ENCODE measurements around the gene TBCK.
"Not testable (repeated sequence)": the region's sequence is repeated elsewhere in the genome, so short reads cannot be mapped to it uniquely, and the experiment has no call there.

The TBCK gene

GRCh38 chr4:106325800-106326199, 9.8 kb upstream of the TBCK start:
- Histone ChIP-seq H3K4me1 (no peaks in the 10 kb centered on the region), H3K36me3 (ENCODE audit: control insufficient read depth, insufficient read depth, low read length) (no peaks in the 10 kb centered on the region), H3K9ac (no peak overlapping the region), H3K79me2 (no peaks in the 10 kb centered on the region), H3K27me3 (ENCODE audit: control insufficient read depth, insufficient read depth, low read length) (no peaks in the 10 kb centered on the region), H2AFZ (no peak overlapping the region), H3K27ac (no peak overlapping the region), H3K9me3 (ENCODE audit: control insufficient read depth, low read length) (no peaks in the 10 kb centered on the region), H3K4me3 (ENCODE audit: low read depth, low read length) (no peak overlapping the region), H3K4me2 (ENCODE audit: low read length) (no peak overlapping the region)
- TF ChIP-seq, protein P1, sequence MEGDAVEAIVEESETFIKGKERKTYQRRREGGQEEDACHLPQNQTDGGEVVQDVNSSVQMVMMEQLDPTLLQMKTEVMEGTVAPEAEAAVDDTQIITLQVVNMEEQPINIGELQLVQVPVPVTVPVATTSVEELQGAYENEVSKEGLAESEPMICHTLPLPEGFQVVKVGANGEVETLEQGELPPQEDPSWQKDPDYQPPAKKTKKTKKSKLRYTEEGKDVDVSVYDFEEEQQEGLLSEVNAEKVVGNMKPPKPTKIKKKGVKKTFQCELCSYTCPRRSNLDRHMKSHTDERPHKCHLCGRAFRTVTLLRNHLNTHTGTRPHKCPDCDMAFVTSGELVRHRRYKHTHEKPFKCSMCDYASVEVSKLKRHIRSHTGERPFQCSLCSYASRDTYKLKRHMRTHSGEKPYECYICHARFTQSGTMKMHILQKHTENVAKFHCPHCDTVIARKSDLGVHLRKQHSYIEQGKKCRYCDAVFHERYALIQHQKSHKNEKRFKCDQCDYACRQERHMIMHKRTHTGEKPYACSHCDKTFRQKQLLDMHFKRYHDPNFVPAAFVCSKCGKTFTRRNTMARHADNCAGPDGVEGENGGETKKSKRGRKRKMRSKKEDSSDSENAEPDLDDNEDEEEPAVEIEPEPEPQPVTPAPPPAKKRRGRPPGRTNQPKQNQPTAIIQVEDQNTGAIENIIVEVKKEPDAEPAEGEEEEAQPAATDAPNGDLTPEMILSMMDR (IDR thresholded peaks at IDR 0.05) = no peak

GRCh38 chr4:106323119-106323518, 7.1 kb upstream of the TBCK start:
- Histone ChIP-seq H3K4me1 (no peaks in the 10 kb centered on the region), H3K9me3 (ENCODE audit: control insufficient read depth, low read length) (no peaks in the 10 kb centered on the region), H3K4me2 (ENCODE audit: low read length) (no peak overlapping the region), H3K27me3 (ENCODE audit: control insufficient read depth, insufficient read depth, low read length) (no peaks in the 10 kb centered on the region), H3K27ac (no peak overlapping the region), H3K79me2 (no peaks in the 10 kb centered on the region), H2AFZ (no peak overlapping the region), H3K4me3 (ENCODE audit: low read depth, low read length) (no peak overlapping the region), H3K36me3 (ENCODE audit: control insufficient read depth, insufficient read depth, low read length) (no peaks in the 10 kb centered on the region), H3K9ac (no peak overlapping the region)
- TF ChIP-seq, protein P1 (IDR thresholded peaks at IDR 0.05) = no peak

- not testable (repeated sequence) for H3K4me2 ChIP-seq (ENCODE audit: low read length); H3K4me1 ChIP-seq; H3K9ac ChIP-seq; H3K79me2 ChIP-seq; H2AFZ ChIP-seq; H3K4me3 ChIP-seq (ENCODE audit: low read depth, low read length); H3K27me3 ChIP-seq (ENCODE audit: control insufficient read depth, insufficient read depth, low read length); H3K36me3 ChIP-seq (ENCODE audit: control insufficient read depth, insufficient read depth, low read length); H3K27ac ChIP-seq; H3K9me3 ChIP-seq (ENCODE audit: control insufficient read depth, low read length)
Measured at GRCh38 chr4:106321814-106322213, 5.8 kb upstream of the TBCK start.

GRCh38 chr4:106321168-106321567, 5.2 kb upstream of the TBCK start:
- H3K4me3 ChIP-seq (ENCODE audit: low read depth, low read length); H3K9me3 ChIP-seq (ENCODE audit: control insufficient read depth, low read length); H2AFZ ChIP-seq; H3K9ac ChIP-seq; H3K36me3 ChIP-seq (ENCODE audit: control insufficient read depth, insufficient read depth, low read length); H3K4me1 ChIP-seq; H3K79me2 ChIP-seq; H3K27ac ChIP-seq; H3K27me3 ChIP-seq (ENCODE audit: control insufficient read depth, insufficient read depth, low read length); H3K4me2 ChIP-seq (ENCODE audit: low read length): not testable (repeated sequence)

- Histone ChIP-seq H2AFZ (no peak overlapping the region), H3K9me3 (ENCODE audit: control insufficient read depth, low read length) (no peaks in the 10 kb centered on the region), H3K27me3 (ENCODE audit: control insufficient read depth, insufficient read depth, low read length) (no peaks in the 10 kb centered on the region), H3K36me3 (ENCODE audit: control insufficient read depth, insufficient read depth, low read length) (no peaks in the 10 kb centered on the region), H3K79me2 (peaks cover 4% of the 10 kb centered on the region), H3K4me2 (ENCODE audit: low read length) (no peak overlapping the region), H3K27ac (no peak overlapping the region), H3K9ac (no peak overlapping the region), H3K4me1 (peaks cover 3% of the 10 kb centered on the region), H3K4me3 (ENCODE audit: low read depth, low read length) (no peak overlapping the region)
- TF ChIP-seq, protein P1 (IDR thresholded peaks at IDR 0.05) = no peak
Measured at GRCh38 chr4:106320235-106320634, 4.2 kb upstream of the TBCK start.

GRCh38 chr4:106318511-106318910, 2.5 kb upstream of the TBCK start:
- H2AFZ ChIP-seq = no peak overlapping the region
- H3K27ac ChIP-seq = no peak overlapping the region
- peaks cover 5% of the 10 kb centered on the region for H3K4me1 ChIP-seq
- H3K27me3 ChIP-seq (ENCODE audit: control insufficient read depth, insufficient read depth, low read length) = no peaks in the 10 kb centered on the region
- no peak overlapping the region for H3K9ac ChIP-seq
- H3K4me3 ChIP-seq (ENCODE audit: low read depth, low read length) = no peak overlapping the region
- peaks cover 4% of the 10 kb centered on the region for H3K79me2 ChIP-seq
- no peak overlapping the region for H3K4me2 ChIP-seq (ENCODE audit: low read length)
- H3K9me3 ChIP-seq (ENCODE audit: control insufficient read depth, low read length) = no peaks in the 10 kb centered on the region
- H3K36me3 ChIP-seq (ENCODE audit: control insufficient read depth, insufficient read depth, low read length) = no peaks in the 10 kb centered on the region
- TF ChIP-seq, protein P1 (IDR thresholded peaks at IDR 0.05) = no peak
